ENCODE measurements around the gene FOXN1.

The FOXN1 gene

DNA sequence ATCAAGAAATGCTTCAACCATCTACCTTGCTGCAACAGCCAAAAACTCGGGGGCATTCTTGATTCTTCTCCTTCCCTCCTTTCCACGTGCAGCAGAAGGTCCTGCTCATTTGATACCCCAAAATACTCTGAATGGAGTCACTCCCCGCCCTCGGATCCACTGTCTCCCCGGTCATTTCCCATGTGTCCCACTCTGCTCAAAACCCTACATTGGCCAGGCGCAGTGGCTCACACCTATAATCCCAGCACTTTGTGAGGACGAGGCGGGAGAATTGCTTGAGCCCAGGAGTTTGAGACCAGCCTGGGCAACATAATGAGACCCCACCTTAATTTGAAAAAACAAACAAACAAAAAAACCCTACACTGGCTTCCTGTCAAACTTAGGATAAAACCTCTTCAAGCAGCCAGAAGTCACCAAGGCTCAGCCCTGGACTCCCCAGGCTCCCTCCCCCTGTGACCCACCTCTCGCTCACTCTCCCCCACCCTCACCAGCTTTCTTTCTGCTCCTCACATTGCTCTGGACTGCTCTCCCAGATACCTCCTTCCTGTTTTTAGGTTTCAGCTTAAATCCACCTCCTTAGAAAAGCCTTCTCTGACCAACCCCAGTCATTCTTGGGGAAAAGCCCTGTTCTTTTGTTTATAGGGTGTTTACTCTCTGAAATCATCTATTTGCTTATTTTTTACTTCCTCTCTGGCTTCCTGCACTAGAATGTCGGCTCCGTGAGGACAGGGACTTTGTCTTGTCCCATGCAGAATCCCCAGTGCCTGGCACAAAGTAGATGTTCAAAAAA lies 29.9 kb upstream of the FOXN1 start:
- peak in 1 of 42 donors; percentile 13 for DNase-seq
- intact Hi-C loops (cut with DNase I) = no loop called here

DNA sequence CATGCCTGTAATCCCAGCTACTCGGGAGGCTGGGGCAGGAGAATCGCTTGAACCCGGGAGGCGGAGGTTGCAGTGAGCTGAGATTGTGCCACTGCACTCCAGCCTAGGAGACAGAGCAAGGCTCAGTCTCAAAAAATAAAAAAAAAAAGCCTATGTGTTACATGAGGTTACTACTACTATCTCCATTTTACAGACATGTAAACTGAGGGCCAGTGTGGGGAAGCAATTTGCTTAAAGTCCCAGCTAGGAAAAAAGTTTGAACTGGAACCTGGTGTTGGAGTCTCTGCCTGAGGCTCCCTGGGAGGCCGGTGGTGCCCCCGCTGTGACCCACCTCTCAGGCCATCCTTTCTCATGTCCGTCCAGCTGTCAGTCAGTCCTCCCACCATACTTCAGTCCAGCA lies 28.2 kb upstream of the FOXN1 start:
- no peak for DNase-seq
- intact Hi-C loops (cut with DNase I) = no loop called here

DNA sequence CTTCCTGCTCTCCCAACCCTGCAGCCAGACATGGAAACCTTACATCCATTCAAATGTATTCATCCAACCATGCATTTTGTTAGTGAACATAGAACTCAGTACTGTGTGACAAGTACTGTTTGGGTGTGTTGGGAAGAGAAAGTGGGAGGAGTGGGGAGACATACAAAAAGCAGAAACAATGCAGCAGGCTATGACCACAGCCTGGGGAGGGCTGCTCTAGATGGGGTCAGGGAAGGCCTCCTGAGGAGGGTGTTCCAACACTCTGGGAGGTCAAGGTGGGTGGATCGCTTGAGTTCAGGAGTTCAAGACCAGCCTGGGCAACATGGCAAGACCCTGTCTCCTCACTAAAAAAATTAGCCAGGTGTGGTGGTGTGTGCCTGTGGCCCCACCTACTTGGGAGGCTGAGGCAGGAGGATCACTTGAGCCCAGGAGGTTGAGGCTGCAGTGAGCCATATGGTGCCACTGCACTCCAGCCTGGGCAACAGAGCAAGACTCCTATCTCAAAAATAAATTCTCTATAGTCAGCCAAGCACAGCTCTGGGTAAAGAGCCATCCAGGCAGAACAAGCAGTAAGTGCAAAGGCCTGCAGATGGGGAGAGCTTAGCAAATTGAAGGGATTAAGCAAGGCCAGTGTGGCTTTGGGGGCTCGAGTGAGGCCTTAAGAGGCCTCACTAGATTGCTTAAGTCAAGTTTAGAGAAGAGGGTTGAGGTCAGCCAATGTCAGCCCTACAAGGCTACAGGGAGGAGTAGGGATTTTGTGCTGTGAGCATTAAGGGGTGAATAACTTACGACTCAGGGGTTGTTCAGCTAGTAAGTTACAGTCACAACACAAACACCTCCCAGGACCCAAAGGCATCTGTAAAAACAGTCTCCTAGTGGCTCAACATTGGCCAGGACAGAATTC lies 27.2 kb upstream of the FOXN1 start:
- no peak for DNase-seq

DNA sequence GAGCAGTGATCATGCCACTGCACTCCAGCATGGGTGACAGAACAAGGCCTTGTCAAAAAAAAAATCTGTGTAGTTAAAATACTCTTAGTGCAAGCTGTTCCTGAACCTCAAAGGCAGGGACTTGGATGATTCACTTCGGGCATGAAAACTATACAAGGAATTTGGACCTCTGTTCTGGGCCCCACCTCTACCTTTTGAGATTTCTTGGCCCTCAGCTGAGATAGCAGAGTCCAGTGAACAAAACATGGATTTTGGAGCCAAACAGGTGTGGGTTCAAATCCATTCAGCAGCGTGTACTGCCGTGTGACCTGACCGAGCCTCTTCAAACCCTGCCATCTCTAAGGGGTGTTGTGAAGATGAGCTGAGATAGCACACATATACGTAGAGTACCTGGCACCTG lies 25.9 kb upstream of the FOXN1 start:
- no peak for DNase-seq

More for the DNA sequence above, 27.2 kb upstream of the FOXN1 start:
- intact Hi-C loops (cut with DNase I) = no loop called here

DNA sequence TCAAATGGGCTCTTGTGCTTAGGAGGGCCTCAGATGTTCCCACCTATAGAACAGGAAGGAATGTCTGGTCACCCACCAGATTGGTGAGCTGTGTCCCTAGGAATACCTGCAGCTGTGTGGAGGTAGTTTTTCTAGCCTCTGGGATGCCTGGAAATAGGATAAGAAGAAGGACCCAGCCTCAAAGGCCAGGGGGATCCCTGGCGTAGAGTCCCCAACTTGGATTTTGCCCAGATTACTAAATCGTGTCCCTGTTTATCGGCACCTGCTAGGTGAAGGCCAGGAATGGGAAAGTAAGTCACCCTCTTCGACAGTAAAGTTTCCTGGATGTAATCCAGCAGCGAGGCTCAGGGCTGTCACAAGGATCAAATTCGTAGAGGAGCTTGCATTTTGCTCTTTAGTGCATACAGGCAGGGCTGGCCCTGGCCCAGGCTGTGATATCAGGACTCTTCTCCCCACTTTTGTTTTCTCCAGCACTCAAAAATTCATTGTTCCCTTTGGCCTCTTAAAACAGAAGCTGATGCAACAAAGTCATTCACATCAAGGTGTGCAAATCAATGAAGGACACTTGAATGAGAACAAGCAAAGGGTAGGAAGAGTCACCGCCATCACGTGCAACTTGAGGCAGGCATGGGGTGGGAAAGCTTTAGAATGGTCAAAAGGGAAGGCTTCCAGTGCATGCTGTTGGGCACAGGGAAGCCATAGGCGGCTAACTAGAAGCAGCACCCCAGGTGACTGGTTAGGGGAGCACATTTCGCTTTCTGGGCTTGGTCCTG lies 25.2 kb upstream of the FOXN1 start:
- intact Hi-C loops (cut with DNase I) = no loop called here
- DNase-seq = no peak

More for the DNA sequence above, 25.9 kb upstream of the FOXN1 start:
- intact Hi-C loops (cut with DNase I) = no loop called here

DNA sequence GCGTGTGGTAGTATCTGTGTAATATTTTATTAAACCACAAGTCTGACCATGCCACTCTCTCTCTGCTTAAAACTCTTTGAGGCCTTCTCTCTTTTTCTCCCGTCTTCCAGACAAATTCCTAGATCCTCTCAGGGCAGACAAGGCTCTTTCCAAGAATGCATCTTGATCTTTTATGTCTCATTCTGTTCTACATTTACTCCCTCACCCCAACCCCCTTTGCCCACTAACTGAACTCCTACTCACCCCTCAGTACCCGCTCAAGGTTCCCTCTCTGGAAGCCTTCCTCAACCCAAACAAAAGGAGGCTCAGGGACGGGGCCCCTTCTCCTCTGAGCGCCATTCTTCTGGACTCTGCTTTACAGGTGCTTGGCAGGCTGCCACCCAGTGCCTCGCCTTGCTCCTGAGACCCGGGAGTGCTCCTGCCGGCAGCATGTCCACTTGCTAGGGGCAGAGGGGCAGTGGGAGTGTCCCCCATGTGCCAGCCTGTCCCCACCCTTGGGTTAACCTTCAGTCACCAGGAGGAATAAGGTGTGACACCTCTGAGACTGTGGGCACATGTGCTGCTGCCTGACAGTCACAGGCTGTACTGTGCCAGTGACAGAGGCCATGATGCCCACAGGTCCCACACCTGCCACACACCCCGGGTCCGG lies 23.5 kb upstream of the FOXN1 start:
- no peak for DNase-seq
- intact Hi-C loops (cut with DNase I) = no loop called here

DNA sequence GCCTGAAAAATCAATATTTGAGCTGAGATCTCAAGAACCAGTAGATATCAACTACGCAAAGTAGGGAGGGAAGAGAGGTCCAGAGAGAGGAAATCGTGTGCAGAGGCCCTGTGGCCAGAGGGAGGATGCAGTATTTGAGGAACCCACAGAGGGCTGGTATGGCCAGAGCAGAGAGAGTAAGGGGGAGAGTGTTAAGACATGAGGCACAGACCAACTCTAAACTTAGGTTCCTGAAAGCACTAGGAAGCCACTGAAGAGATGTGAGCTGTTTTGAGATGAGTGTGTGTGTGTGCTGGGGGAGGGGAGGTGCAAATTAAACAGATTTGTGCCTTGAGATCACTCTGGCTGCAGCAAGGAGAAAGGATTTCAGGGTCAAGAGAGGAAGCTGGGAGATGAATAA lies 21.9 kb upstream of the FOXN1 start:
- DNase-seq = no peak
- intact Hi-C loops (cut with DNase I) = no loop called here

DNA sequence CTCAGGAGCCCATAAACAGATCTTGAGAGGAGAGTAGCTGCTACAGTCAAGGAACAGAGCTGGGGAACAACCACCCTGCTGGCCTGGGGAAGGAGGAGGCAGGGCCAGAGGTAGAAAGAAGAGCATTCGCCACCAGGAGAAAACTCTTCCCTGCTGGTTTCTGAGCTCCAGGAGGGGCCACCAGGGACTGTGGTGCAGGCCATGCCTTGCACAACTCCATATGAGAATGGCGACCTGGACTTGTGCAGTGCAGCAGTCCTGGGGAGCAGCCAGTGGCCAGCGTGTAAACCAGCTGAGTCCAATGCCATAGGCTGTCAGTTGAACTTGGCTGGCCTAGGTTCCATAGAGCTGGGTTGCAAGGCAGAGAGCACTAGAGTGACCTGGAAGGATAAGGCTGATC lies 21.1 kb upstream of the FOXN1 start:
- DNase-seq = no peak
- intact Hi-C loops (cut with DNase I) = no loop called here

DNA sequence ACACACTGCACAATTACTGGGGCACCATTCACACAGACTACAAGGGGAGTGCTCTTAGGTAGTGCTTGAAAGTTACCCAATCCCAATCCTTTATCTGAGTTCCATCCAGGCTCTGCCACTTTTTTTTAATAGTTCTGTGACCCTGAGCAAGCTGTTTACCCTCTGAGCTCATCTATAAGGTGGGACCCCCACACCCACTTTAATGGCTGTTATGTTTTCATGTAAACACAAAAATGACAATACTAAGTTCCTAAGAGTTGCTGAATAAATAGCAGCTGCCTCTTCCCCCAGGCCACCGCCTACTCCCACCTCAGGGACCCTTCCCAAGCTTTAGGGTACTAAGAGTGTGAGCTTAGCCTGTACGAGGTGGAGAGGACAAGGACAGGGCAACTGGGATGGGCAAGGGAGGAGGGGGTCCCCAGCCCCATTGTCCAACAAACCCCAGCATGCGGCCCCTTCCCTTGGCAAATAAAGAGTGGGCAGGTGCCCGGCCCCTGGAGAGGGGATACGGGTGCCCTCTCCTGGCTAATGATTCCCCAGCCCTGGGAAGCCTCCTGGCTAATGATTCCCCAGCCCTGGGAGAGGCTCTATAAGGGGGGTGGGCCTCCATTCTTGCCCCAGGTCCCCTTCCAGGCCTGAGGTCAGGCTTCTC lies 18.1 kb upstream of the FOXN1 start:
- DNase-seq = no peak
- intact Hi-C loops (cut with DNase I) = no loop called here

DNA sequence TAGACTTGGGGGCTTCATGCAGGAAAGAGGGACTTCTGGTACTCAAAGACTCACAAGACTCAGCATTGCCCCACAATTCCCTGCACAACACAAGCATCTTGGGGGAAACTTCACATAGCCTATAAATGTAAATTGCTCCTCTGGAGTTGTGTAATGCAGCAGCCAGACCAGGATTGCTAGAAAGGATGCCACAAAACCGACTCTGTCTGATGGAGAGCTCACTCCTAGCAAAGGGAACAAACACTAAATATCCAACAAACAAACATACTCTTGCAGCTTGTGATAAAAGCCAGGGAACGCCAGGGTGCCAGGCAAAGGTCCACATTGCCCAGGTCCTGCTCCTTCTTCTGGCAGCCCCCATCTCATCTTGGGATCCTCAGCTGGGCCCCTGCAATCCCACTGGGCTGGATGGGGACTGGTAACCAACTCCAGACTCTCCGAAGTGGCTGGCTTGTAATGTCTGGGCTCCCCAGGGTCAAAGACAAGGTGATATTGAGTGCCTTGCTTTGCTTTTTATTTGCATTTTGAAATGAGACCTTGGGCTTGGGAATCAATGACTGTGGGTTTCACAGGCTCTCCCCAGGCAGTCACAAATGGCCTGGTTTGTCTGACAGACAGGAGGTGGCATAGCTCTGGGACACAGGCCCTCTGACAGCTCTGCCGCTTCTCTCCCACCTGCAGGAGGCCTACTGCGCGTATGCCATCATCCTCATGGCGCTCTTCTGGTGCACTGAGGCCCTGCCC lies 17.4 kb upstream of the FOXN1 start:
- intact Hi-C loops (cut with DNase I) = no loop called here

DNA sequence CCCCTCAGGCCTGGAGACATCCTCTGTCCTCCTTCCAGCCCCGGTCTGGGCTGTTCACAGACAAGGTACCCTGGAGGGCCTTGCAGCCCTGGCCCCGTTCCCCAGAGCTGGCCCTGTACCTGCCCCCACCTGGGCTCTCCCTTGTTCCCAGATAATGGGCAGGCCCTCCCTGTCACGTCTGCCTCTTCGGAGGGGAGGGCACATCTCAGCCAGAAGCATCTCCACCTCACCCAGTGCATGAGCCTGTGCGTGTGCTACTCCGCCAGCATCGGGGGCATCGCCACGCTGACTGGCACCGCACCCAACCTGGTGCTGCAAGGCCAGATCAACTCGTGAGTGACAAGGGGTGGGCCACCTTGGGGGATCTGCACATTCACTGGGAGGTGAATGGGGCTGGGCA lies 14.9 kb upstream of the FOXN1 start:
- DNase-seq = no peak
- intact Hi-C loops (cut with DNase I) = loop anchor here (10.0 kb wide), 1 partner anchor 124 kb away; the partner anchor contains the start of gene RSKR

More for the DNA sequence above, 17.4 kb upstream of the FOXN1 start:
- no peak for DNase-seq

DNA sequence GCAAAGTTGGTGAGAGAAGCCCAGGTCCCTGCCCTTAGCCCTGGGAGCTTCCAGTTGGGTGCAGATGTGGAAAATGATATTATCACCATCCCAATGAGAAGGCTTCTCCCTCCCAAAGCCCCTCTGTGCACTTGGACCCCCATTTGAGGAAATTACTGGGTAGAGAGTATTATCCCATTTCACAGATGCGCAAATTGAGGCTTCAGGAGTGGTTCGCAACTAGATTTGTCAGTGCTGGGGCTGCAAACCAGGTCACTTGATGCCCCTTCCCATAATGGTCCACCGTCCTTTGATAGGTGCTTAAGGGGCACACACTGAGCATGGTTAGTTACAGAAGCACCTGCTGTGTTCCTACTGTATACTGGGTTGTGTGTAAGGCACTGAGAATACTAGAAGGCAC lies 14.3 kb upstream of the FOXN1 start:
- intact Hi-C loops (cut with DNase I) = loop anchor here (10.0 kb wide), 1 partner anchor 123 kb away; the partner anchor contains the start of gene RSKR
- DNase-seq = no peak

DNA sequence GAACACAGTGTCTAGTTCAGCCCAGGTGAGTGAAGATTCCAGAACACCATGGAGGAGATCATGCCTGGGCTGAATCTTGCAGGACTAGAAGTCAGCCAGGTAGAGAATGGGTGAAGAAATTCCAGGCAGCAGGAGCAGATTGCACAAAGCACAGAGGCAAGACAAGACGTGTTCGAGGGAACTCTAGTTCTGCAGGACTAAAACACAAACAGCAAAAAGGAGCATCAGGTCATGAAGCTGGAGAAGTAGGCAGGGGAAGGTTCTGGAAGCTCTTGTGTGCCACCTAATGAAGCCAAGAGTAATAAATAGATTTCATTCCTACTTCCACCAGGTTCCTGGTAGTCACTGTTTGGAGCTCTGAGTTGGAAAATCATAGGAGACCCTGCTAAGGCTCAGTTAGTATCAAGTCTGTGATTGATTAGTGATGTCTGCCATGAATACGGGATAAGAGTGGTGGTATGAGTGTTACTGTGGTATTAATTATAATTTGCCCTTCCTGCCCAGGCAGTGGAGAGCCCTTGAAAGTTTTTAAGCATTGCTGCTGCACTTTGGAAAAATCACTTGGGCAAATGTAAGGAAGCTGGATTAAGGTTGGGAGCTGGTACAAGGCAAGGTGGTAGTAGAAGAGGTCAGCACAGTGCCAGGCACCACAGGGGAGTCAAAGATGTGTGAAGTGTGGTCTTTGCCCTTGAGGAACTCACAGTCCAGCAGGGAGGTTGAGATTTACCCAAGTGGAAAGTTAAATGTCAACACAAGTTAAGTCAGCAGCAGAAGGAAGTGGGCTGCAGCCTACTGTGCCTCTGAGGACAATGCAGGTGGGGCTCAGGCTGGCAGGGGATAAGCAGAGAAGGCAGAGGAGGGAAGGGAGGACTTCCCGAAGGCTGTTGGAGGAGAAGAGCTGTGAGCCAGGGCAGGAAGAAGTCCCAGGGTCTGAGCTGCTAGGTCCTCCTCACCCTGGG lies 13.5 kb upstream of the FOXN1 start:
- intact Hi-C loops (cut with DNase I) = loop anchor here (10.0 kb wide), 1 partner anchor 122 kb away; the partner anchor contains the start of gene RSKR
- DNase-seq = no peak

DNA sequence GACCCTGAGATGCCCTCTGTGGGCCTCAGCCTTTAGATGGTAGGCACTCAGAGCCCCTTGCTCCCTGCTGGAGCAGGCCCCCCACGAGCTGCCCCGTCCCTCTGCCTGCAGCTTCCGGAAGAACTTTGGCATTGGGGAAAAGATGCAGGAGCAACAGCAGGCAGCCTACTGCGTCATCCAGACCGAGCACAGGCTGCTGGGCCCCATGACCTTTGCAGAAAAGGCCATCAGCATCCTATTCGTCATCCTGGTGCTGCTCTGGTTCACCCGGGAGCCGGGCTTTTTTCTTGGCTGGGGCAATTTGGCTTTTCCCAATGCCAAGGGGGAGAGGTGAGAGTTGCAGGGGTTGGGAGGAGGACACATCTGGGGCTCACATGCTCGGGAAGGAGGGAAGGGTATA lies 12.7 kb upstream of the FOXN1 start:
- intact Hi-C loops (cut with DNase I) = loop anchor here (10.0 kb wide), 1 partner anchor 121 kb away; the partner anchor contains the start of gene RSKR

DNA sequence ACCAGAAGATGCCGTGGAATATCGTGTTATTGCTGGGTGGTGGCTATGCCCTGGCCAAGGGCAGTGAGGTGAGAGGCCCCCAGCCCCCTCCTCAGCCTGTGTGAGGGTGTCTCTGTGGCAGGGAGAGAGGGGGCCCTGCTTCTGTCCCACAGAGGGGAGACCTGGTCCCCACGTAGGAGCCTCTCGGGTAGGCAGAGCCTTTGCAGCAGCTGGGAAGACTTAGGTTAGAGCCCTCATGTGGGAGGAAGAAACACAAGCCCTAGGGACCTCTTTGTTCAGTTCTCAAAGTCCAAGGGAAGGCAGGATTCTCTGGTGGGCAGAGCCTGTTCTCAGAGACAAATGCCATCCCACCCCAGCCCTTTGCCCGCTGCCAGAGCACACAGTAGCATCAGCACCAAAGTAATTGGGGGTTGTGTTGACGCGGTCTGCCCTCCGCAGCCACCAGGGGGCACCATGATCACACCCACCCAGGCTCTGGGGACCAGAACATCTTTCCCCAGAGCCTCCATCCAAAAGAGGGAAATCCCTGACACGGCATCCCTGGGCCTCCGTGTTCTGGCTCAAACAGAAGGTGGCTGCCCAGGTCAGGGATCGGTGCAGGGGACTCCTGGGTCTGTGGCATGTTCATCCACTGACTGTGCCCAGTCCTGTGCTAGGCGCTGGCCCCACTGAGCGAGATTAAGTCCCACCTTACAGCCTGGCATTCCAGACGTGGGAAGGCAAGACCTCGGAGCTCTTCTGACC lies 11.5 kb upstream of the FOXN1 start:
- intact Hi-C loops (cut with DNase I) = loop anchor here (5.0 to 10.0 kb wide), 2 partner anchors 43 to 120 kb away; partner anchors contain the start of gene RSKR
- DNase-seq = peak; percentile 72 to 92 (median 84)

More for the DNA sequence above, 12.7 kb upstream of the FOXN1 start:
- no peak for DNase-seq

Measured in head of caudate nucleus (tissue), 42 donors.